Suprapubic skin (tissue), 4 donors: ENCODE measurements around the gene SLC16A8. TPM values are rescaled to one million over a fixed set of nuclear protein-coding genes. Genes with fewer than 3 reads are reported as not detected.

Source experiments
- DNase-seq, 2 donors: peaks; one replicate each; pipeline ENCODE4 v3.0.0-alpha.2; 2019; ENCODE audit warnings: low spot score in 2 of 2
- H3K27ac ChIP-seq: fragments of 200-600 bp; sonication (generic); one replicate; pipeline ENCODE4 v1.5.1; 2019
- H3K27me3 ChIP-seq: fragments of 200-600 bp; sonication (generic); one replicate; pipeline ENCODE4 v1.5.1; 2019
- H3K36me3 ChIP-seq: fragments of 200-600 bp; sonication (generic); one replicate; pipeline ENCODE4 v1.5.1; 2019
- H3K4me1 ChIP-seq: fragments of 200-600 bp; sonication (generic); one replicate; pipeline ENCODE4 v1.5.1; 2019
- H3K4me3 ChIP-seq: fragments of 200-600 bp; sonication (generic); one replicate; pipeline ENCODE4 v1.5.1; 2019; ENCODE audit warnings: mild to moderate bottlenecking
- H3K9me3 ChIP-seq: fragments of 200-600 bp; sonication (generic); one replicate; pipeline ENCODE4 v1.5.1; 2019
- EP300 ChIP-seq: sonication (generic); formaldehyde crosslinking; IDR thresholded peaks from one replicate; pipeline ENCODE4 v1.6.1; 2017; ENCODE audit warnings: antibody characterized with exemption
- POLR2A ChIP-seq, 2 donors: fragments of 450-650 bp; IDR thresholded peaks; one replicate each; pipeline ENCODE4 v1.6.1; 2017; ENCODE audit warnings: antibody characterized with exemption in 2 of 2, mild to moderate bottlenecking in 2 of 2, moderate library complexity in 2 of 2
- POLR2AphosphoS5 ChIP-seq, 3 donors: sonication (generic); formaldehyde crosslinking; IDR thresholded peaks; one replicate each; pipeline ENCODE4 v1.6.1; 2017; ENCODE audit warnings: antibody characterized with exemption in 3 of 3
- WGBS: methylation state at CpG from one replicate; pipeline ENCODE4 v1.1.5; 2018; 5-methylcytosine and 5-hydroxymethylcytosine counted together
- total RNA-seq, 4 donors: library from RNA; depleted of rRNA; stranded (reverse); fragments of >200 nt; gene quantifications; one replicate each; pipeline ENCODE4 v1.1.0, GENCODE V29; 2016
- TF ChIP-seq, protein P1 (sequence below), 2 donors: fragments of 200-600 bp in 1 of 2; fragments of 450-650 bp in 1 of 2; sonication (generic) in 1 of 2; IDR thresholded peaks; one replicate each; pipeline ENCODE4 v1.5.1; 2016 to 2019; ENCODE audit warnings: antibody characterized with exemption in 2 of 2, mild to moderate bottlenecking in 1 of 2, moderate library complexity in 1 of 2

SLC16A8 gene
- total RNA-seq, 4 donors from 2014 or later = not detected

DNA sequence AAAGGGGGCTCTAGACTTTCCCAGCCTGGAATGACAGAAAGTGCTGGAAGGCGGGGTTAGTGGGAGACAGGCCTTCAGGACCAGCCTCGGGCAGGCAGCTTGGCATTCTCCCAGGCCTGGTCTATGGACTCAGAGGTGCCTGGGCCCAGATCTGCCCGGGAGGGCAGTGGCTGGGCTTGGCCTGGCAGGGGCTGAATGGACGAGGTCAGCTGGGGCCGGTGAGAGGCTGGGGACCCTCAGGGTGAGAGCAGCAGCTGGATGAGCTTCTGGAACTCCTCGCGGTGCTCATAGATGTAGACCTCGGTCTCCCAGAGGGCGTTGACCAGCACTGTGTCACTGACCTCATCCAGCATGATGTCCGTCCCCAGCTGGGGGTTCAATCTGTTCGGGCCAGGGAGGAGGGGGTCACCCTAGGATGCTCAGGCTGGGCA lies 28.0 kb upstream of the SLC16A8 start:
- TF ChIP-seq, protein P1, sequence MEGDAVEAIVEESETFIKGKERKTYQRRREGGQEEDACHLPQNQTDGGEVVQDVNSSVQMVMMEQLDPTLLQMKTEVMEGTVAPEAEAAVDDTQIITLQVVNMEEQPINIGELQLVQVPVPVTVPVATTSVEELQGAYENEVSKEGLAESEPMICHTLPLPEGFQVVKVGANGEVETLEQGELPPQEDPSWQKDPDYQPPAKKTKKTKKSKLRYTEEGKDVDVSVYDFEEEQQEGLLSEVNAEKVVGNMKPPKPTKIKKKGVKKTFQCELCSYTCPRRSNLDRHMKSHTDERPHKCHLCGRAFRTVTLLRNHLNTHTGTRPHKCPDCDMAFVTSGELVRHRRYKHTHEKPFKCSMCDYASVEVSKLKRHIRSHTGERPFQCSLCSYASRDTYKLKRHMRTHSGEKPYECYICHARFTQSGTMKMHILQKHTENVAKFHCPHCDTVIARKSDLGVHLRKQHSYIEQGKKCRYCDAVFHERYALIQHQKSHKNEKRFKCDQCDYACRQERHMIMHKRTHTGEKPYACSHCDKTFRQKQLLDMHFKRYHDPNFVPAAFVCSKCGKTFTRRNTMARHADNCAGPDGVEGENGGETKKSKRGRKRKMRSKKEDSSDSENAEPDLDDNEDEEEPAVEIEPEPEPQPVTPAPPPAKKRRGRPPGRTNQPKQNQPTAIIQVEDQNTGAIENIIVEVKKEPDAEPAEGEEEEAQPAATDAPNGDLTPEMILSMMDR (IDR thresholded peaks at IDR 0.05) = no peak
- TF ChIP-seq POLR2A (IDR thresholded peaks at IDR 0.05) (no peak), POLR2AphosphoS5 (IDR thresholded peaks at IDR 0.05) (no peak), EP300 (no peak)
- DNase-seq = no peak
- no peaks in the 10 kb centered on the region for H3K9me3 ChIP-seq
- 87% methylated on average over 6 of the region's 11 CpGs for WGBS
- H3K36me3 ChIP-seq = no peaks in the 10 kb centered on the region
- no peak overlapping the region for H3K27ac ChIP-seq
- peaks cover 46% of the 10 kb centered on the region for H3K4me1 ChIP-seq
- no peaks in the 10 kb centered on the region for H3K27me3 ChIP-seq
- no peak overlapping the region for H3K4me3 ChIP-seq

DNA sequence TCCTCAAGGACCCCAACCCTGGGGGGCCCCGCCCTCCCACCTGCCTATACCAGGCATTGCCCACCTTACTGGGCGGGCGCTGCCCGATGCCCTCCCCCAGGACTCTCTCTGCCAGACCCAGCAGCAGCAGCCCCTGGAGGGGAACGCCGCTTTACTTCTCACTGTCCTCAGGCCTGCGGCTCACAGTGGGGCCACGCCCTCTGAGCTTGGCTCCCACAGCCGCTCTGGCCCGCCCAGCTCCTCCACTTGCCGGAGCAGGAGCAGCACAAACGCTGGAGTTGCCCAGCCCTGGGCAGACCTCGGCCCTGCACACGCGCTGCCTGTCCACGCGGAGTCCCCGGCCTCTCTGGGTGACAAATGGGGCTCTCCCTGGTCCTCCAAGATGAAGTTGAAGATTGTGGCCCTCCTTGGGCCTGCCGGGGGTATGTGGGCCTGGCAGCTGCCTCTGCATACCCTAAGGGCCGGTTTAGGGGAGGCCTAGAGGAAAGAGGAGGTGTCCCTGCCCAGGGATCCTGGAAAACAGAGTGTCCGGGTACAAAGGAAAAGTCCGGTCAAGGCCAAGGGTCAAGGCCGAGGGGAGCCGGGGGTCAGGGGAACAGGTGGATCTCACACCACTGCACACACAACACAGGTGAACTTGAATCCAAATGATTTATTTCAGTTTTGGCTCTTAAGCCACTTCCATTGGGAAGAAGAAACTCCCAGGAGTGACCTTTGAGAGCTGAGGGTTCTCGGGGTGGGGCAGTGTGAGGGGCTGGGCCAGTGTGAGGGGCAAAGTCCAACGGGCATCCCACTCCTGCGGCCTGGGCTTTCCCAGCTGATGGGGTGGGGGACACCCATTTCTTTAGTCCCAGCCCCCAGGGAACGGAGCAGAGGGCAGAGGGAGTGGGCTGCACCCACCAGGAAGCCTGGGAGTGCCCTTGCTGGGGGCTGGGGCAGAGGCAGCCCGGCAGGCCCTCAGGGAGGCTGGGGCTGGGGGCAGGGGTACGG lies 27.2 kb upstream of the SLC16A8 start:
- Histone ChIP-seq H3K36me3 (no peaks in the 10 kb centered on the region), H3K4me1 (peaks cover 46% of the 10 kb centered on the region), H3K4me3 (no peak overlapping the region), H3K27ac (no peak overlapping the region), H3K9me3 (no peaks in the 10 kb centered on the region), H3K27me3 (no peaks in the 10 kb centered on the region)
- 72% methylated on average over 21 of the region's 30 CpGs for WGBS
- no peak for DNase-seq
- TF ChIP-seq POLR2AphosphoS5 (IDR thresholded peaks at IDR 0.05) = no peak
- TF ChIP-seq, protein P1 (IDR thresholded peaks at IDR 0.05) = no peak
- no peak for TF ChIP-seq POLR2A (IDR thresholded peaks at IDR 0.05)
- no peak for TF ChIP-seq EP300

DNA sequence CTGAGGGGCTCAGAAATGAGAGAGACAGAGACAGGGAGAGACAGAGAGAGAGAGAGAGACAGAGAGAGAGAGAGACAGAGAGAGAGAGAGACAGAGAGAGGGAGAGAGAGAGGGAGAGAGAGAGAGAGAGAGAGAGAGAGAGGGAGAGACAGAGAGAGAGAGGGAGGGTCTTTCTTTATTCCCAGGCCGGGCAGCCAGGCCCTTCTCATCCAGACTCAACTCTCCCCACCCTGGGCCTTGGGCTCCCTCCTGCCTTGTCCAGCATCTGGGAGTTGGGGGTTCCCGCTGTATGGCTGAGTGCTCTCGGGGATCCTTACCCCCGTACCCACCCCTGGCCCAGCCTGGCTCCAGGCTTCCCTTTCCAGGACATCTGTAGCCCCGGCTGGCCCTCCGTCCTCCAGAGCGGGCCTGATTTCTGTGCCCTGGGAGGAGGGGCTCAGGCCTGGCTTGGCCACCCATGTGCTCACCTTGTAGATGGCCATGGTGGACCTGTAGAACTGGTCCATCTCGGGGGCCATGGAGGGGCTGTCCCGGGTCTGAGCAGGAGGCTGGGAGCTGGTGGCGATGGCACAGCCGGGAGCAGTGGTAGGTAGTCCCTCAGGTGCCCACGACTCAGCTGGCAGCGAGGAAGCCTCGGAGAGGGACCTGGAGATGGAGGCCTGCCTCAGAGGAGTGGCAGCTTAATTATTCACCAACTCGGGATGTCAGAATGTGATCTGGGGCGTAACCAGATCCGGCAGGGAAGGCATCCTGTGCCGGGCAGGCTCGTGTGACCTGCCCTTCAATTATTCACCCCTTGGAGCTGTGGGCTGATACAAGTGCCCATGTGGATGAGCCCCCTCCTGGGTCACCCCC lies 26.3 kb upstream of the SLC16A8 start, which contains the start of gene BAIAP2L2:
BAIAP2L2 (minus strand) TSS at position 677 of the 855 bp plus-strand sequence; CDS start at position 518, 159 bp downstream.
- WGBS = 85% methylated on average over 3 of the region's 19 CpGs
- TF ChIP-seq POLR2A (IDR thresholded peaks at IDR 0.05) (no peak), EP300 (no peak), POLR2AphosphoS5 (IDR thresholded peaks at IDR 0.05) (no peak)
- TF ChIP-seq, protein P1 (IDR thresholded peaks at IDR 0.05) = no peak
- H3K4me3 ChIP-seq = no peak within 1 kb of the TSS
- no peaks in the 10 kb centered on the region for H3K27me3 ChIP-seq
- H3K4me1 ChIP-seq = peaks cover 46% of the 10 kb centered on the region
- H3K27ac ChIP-seq = no peak within 1 kb of the TSS
- H3K9me3 ChIP-seq = no peaks in the 10 kb centered on the region
- H3K36me3 ChIP-seq = no peaks in the 10 kb centered on the region
- DNase-seq = no peak

DNA sequence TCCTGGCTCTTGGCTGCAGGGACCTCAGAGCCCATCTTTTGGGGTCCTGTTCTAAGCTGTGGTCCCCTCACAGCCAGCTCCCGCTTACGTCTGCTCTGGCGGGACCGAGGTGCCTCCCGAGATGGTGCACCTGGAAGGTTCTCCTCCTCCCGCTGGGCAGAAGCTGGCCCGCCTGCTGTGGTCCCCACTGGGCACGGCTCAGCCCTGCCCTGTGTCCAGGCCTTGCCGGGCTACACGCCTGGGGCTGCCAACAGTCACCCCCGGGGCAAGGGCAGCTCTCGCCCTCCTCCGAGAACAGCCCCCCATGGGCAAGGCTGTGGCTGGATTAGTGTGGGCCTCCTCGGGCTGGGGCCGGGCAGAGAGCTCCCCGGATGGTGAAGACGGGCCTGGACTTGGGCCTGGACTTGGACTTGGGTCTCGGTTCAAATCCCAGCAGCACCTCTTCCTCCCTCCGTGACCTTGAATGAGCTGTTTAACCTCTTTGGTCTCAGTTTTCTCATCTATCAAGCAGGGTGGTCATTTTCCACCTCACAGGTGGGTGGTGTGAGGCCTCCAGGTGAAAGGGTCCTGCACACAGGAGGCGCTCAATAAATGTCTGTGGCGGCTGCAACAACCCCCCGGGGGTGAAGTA lies 25.5 kb upstream of the SLC16A8 start:
- Histone ChIP-seq H3K9me3 (no peaks in the 10 kb centered on the region), H3K27ac (no peak overlapping the region), H3K4me3 (no peak overlapping the region), H3K36me3 (no peaks in the 10 kb centered on the region), H3K4me1 (peaks cover 40% of the 10 kb centered on the region), H3K27me3 (no peaks in the 10 kb centered on the region)
- TF ChIP-seq POLR2AphosphoS5 (IDR thresholded peaks at IDR 0.05) (no peak), EP300 (no peak), POLR2A (IDR thresholded peaks at IDR 0.05) (no peak)
- TF ChIP-seq, protein P1 (IDR thresholded peaks at IDR 0.05) = no peak
- WGBS = 91% methylated on average over 4 of the region's 22 CpGs
- no peak for DNase-seq
